ENCODE results near the gene PWP2.

- TF ChIP-seq EZH2phosphoT487 (IDR thresholded peaks at IDR 0.05; ENCODE audit: borderline replicate concordance, low read length) (no peak), EZH2 (IDR thresholded peaks at IDR 0.05; ENCODE audit: low read length, unreplicated experiment) (no peak)
- TF ChIP-seq, protein P1, sequence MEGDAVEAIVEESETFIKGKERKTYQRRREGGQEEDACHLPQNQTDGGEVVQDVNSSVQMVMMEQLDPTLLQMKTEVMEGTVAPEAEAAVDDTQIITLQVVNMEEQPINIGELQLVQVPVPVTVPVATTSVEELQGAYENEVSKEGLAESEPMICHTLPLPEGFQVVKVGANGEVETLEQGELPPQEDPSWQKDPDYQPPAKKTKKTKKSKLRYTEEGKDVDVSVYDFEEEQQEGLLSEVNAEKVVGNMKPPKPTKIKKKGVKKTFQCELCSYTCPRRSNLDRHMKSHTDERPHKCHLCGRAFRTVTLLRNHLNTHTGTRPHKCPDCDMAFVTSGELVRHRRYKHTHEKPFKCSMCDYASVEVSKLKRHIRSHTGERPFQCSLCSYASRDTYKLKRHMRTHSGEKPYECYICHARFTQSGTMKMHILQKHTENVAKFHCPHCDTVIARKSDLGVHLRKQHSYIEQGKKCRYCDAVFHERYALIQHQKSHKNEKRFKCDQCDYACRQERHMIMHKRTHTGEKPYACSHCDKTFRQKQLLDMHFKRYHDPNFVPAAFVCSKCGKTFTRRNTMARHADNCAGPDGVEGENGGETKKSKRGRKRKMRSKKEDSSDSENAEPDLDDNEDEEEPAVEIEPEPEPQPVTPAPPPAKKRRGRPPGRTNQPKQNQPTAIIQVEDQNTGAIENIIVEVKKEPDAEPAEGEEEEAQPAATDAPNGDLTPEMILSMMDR (conservative IDR thresholded peaks at IDR 0.05; ENCODE audit: low read depth, low read length) = no peak
Measured at GRCh38 chr21:44072111-44072510, 35.1 kb upstream of the PWP2 start.
